IPS DF 6.9 (cell line): Measurements from ENCODE around the gene APOA1.
"Not testable (repeated sequence)": the region's sequence is repeated elsewhere in the genome, so short reads cannot be mapped to it uniquely, and the experiment has no call there.

Source experiments
- DNase-seq: peaks from one replicate; pipeline ENCODE4 v3.0.0-alpha.2; 2013; ENCODE audit warnings: low read depth, low spot score
- H3K27ac ChIP-seq: one replicate; pipeline ENCODE4 v1.5.1; 2013; ENCODE audit warnings: low read length, control low read depth
- H3K27me3 ChIP-seq: 2 replicates; pipeline ENCODE4 v1.6.1; 2013; ENCODE audit warnings: mild to moderate bottlenecking, low read length; ENCODE audit not compliant: control insufficient read depth, insufficient read depth
- H3K36me3 ChIP-seq: 2 replicates; pipeline ENCODE4 v1.6.1; 2013; ENCODE audit warnings: low read length; ENCODE audit not compliant: control insufficient read depth, insufficient read depth
- H3K4me1 ChIP-seq: 2 replicates; pipeline ENCODE4 v1.6.1; 2013; ENCODE audit warnings: low read length; ENCODE audit not compliant: control insufficient read depth, insufficient read depth
- H3K4me3 ChIP-seq: 2 replicates; pipeline ENCODE4 v1.5.1; 2013; ENCODE audit warnings: mild to moderate bottlenecking, low read length
- H3K9me3 ChIP-seq: 2 replicates; pipeline ENCODE4 v1.6.1; 2013; ENCODE audit warnings: low read length, inconsistent platforms; ENCODE audit not compliant: control insufficient read depth, insufficient read depth
- WGBS: extraction: QIAGEN DNeasy Blood & Tissue Kit; methylation state at CpG from one replicate; pipeline ENCODE4 v1.1.7; 2013; ENCODE audit warnings: mixed read lengths, missing lambda C conversion rate; ENCODE audit not compliant: insufficient read length, insufficient coverage; 5-methylcytosine and 5-hydroxymethylcytosine counted together

Gene APOA1

DNA sequence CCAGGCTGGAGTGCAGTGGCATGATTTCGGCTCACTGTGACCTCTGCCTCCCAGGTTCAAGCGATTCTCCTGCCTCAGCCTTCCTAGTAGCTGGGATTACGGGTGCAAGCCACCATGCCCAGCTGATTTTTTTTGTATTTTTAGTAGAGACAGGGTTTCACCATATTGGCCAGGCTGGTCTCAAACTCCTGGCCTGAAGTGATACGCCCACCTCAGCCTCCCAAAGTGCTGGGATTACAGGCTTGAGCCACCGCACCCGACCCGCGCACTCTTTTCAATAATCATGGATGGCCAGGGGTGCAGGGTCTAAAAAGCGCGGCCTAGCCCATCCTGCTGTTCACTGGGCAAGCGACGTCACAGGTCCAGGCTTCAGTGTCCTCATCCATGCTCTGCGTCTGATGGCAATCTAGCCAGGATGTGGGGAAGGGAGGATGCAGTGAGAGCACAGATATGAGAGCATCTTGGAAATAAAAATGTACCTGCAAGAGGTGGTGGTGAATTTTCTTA is 2.8 kb downstream of the APOA1 start:
- H3K27me3 ChIP-seq, H3K4me3 ChIP-seq, H3K36me3 ChIP-seq, DNase-seq, H3K27ac ChIP-seq, H3K4me1 ChIP-seq, H3K9me3 ChIP-seq: not testable (repeated sequence)
- no CpG with 5 or more reads among the region's 13 CpGs for WGBS

DNA sequence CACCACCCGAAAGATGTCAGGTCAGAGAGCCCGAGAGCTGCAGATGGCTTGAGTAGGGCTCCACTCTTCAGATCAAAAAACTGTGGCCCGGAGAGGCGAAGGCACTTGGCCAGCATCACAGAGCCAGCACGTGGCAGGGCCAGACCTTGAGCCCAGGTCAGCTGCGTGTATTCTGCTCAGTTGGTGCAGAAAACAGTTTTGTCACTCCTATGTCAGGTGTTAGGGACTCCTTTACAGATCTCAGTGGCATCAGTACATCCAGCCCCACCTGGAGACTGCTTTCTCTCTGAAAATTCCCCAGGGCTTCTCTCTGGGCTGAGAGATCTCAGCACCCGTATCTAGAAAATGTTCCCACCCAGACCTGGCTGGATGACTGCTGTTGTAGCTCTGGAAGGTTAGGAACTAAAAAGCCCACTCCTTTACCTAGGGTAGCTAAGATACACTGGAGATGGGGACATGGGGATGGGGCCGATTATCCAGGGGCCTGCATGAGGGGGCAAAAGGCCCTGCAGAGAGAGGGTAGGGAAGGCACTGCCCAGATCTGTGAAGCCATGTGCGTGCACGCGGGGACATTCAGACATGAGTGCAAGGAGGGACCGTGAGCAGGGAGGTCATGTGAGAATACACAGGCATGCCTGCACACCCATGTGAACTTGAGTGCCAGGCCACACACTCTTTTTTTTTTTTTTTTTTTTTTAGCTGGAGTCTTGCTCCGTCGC is 3.4 kb downstream of the APOA1 start:
- no peaks in the 10 kb centered on the region for H3K36me3 ChIP-seq
- H3K4me3 ChIP-seq, result no peak overlapping the region
- no peak for DNase-seq
- H3K27ac ChIP-seq, result no peak overlapping the region
- H3K4me1 ChIP-seq, result peaks cover 4% of the 10 kb centered on the region
- no peaks in the 10 kb centered on the region for H3K9me3 ChIP-seq
- no peaks in the 10 kb centered on the region for H3K27me3 ChIP-seq
- no CpG with 5 or more reads among the region's 14 CpGs for WGBS

DNA sequence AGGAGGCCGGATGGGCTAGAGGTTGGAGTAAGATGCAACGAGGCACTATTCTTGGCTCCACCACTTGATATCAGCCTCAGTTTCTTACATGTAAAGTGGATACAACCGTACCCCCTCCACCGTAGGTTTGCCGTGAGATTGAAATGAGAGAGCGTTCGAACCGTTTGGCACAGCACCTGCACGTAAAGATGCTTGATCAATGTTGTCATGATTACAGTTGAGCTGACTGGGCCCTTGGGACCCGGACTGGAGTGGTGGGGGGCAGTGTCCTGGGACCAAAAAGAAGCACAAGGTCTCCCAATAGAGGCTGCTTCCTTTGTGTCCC is 4.0 kb downstream of the APOA1 start:
- no peaks in the 10 kb centered on the region for H3K36me3 ChIP-seq
- H3K27ac ChIP-seq, result no peak overlapping the region
- no peaks in the 10 kb centered on the region for H3K27me3 ChIP-seq
- DNase-seq, result no peak
- peaks cover 4% of the 10 kb centered on the region for H3K4me1 ChIP-seq
- no CpG with 5 or more reads among the region's 10 CpGs for WGBS
- H3K4me3 ChIP-seq, result no peak overlapping the region
- no peaks in the 10 kb centered on the region for H3K9me3 ChIP-seq

DNA sequence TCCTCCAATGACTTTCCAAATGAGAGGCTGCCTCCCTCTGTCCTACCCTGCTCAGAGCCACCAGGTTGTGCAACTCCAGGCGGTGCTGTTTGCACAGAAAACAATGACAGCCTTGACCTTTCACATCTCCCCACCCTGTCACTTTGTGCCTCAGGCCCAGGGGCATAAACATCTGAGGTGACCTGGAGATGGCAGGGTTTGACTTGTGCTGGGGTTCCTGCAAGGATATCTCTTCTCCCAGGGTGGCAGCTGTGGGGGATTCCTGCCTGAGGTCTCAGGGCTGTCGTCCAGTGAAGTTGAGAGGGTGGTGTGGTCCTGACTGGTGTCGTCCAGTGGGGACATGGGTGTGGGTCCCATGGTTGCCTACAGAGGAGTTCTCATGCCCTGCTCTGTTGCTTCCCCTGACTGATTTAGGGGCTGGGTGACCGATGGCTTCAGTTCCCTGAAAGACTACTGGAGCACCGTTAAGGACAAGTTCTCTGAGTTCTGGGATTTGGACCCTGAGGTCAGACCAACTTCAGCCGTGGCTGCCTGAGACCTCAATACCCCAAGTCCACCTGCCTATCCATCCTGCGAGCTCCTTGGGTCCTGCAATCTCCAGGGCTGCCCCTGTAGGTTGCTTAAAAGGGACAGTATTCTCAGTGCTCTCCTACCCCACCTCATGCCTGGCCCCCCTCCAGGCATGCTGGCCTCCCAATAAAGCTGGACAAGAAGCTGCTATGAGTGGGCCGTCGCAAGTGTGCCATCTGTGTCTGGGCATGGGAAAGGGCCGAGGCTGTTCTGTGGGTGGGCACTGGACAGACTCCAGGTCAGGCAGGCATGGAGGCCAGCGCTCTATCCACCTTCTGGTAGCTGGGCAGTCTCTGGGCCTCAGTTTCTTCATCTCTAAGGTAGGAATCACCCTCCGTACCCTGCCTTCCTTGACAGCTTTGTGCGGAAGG is 4.8 kb downstream of the APOA1 start:
- no CpG with 5 or more reads among the region's 13 CpGs for WGBS
- Histone ChIP-seq H3K36me3 (no peaks in the 10 kb centered on the region), H3K4me3 (no peak overlapping the region), H3K4me1 (peaks cover 4% of the 10 kb centered on the region), H3K27me3 (no peaks in the 10 kb centered on the region), H3K9me3 (no peaks in the 10 kb centered on the region), H3K27ac (no peak overlapping the region)
- DNase-seq, result no peak

DNA sequence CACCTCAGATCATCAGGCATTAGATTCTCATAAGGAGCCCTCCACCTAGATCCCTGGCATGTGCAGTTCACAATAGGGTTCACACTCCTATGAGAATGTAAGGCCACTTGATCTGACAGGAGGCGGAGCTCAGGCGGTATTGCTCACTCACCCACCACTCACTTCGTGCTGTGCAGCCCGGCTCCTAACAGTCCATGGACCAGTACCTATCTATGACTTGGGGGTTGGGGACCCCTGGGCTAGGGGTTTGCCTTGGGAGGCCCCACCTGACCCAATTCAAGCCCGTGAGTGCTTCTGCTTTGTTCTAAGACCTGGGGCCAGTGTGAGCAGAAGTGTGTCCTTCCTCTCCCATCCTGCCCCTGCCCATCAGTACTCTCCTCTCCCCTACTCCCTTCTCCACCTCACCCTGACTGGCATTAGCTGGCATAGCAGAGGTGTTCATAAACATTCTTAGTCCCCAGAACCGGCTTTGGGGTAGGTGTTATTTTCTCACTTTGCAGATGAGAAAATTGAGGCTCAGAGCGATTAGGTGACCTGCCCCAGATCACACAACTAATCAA is 5.6 kb downstream of the APOA1 start:
- no peaks in the 10 kb centered on the region for H3K27me3 ChIP-seq
- H3K27ac ChIP-seq, result no peak overlapping the region
- H3K4me1 ChIP-seq, result peaks cover 4% of the 10 kb centered on the region
- DNase-seq, result no peak
- WGBS, result no CpG with 5 or more reads among the region's 7 CpGs
- H3K36me3 ChIP-seq, result no peaks in the 10 kb centered on the region
- H3K4me3 ChIP-seq, result no peak overlapping the region
- H3K9me3 ChIP-seq, result no peaks in the 10 kb centered on the region

DNA sequence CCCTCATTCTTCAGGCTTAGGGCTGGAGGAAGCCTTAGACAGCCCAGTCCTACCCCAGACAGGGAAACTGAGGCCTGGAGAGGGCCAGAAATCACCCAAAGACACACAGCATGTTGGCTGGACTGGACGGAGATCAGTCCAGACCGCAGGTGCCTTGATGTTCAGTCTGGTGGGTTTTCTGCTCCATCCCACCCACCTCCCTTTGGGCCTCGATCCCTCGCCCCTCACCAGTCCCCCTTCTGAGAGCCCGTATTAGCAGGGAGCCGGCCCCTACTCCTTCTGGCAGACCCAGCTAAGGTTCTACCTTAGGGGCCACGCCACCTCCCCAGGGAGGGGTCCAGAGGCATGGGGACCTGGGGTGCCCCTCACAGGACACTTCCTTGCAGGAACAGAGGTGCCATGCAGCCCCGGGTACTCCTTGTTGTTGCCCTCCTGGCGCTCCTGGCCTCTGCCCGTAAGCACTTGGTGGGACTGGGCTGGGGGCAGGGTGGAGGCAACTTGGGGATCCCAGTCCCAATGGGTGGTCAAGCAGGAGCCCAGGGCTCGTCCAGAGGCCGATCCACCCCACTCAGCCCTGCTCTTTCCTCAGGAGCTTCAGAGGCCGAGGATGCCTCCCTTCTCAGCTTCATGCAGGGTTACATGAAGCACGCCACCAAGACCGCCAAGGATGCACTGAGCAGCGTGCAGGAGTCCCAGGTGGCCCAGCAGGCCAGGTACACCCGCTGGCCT is 7.1 kb downstream of the APOA1 start:
- Histone ChIP-seq H3K27ac (no peak overlapping the region), H3K4me1 (peaks cover under 1% of the 10 kb centered on the region; the same call in 1 of the 2 replicates), H3K9me3 (no peaks in the 10 kb centered on the region), H3K27me3 (no peaks in the 10 kb centered on the region), H3K4me3 (no peak overlapping the region), H3K36me3 (no peaks in the 10 kb centered on the region)
- no CpG with 5 or more reads among the region's 17 CpGs for WGBS
- DNase-seq, result no peak

DNA sequence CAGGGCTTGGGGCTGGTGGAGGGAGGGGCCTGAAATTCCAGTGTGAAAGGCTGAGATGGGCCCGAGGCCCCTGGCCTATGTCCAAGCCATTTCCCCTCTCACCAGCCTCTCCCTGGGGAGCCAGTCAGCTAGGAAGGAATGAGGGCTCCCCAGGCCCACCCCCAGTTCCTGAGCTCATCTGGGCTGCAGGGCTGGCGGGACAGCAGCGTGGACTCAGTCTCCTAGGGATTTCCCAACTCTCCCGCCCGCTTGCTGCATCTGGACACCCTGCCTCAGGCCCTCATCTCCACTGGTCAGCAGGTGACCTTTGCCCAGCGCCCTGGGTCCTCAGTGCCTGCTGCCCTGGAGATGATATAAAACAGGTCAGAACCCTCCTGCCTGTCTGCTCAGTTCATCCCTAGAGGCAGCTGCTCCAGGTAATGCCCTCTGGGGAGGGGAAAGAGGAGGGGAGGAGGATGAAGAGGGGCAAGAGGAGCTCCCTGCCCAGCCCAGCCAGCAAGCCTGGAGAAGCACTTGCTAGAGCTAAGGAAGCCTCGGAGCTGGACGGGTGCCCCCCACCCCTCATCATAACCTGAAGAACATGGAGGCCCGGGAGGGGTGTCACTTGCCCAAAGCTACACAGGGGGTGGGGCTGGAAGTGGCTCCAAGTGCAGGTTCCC is 7.8 kb downstream of the APOA1 start, which contains the start of gene APOC3:
TSS of gene APOC3 (plus strand) at position 383 of the 659 bp plus-strand sequence. CDS start 676 bp downstream, outside the sequence.
- H3K27me3 ChIP-seq, result no peaks in the 10 kb centered on the region
- no CpG with 5 or more reads among the region's 9 CpGs for WGBS
- H3K36me3 ChIP-seq, result no peaks in the 10 kb centered on the region
- H3K4me1 ChIP-seq, result no peaks in the 10 kb centered on the region; the same call in 1 of the 2 replicates
- no peak within 1 kb of the TSS for H3K4me3 ChIP-seq
- no peaks in the 10 kb centered on the region for H3K9me3 ChIP-seq
- no peak for DNase-seq
- no peak within 1 kb of the TSS for H3K27ac ChIP-seq

DNA sequence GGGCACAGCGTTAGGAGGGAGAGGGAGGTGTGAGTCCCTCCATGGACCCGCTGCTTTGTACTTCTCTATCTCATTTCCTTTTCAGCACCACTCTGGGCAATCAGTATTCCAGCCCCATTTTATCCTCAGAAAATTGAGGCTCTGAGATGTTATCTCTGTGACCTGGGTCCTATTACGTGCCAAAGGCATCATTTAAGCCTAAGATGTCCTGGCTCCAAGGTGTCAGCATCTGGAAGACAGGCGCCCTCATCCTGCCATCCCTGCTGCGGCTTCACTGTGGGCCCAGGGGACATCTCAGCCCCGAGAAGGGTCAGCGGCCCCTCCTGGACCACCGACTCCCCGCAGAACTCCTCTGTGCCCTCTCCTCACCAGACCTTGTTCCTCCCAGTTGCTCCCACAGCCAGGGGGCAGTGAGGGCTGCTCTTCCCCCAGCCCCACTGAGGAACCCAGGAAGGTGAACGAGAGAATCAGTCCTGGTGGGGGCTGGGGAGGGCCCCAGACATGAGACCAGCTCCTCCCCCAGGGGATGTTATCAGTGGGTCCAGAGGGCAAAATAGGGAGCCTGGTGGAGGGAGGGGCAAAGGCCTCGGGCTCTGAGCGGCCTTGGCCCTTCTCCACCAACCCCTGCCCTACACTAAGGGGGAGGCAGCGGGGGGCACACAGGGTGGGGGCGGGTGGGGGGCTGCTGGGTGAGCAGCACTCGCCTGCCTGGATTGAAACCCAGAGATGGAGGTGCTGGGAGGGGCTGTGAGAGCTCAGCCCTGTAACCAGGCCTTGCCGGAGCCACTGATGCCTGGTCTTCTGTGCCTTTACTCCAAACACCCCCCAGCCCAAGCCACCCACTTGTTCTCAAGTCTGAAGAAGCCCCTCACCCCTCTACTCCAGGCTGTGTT is 8.5 kb downstream of the APOA1 start:
- no peak overlapping the region for H3K4me3 ChIP-seq

DNA sequence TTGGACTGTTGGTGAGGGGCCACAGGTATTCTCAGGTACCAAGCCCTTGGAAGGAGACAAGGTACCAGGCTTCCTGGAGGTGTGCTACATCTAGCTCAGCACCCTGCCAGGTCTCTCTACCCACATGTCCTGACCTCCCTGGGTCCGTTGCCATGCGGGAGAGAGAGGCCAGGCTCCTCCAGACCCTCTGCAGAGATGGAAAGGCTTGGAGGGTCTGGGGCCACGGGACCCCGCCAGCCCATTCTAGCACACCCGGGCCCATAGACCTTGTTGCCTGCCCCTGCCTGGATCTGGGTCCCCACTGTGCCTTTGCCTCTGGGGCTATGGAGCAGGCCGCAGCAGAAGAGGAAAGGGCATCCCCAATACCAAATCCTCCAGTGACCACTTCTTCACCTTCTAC is 10.0 kb downstream of the APOA1 start:
- no CpG with 5 or more reads among the region's 6 CpGs for WGBS
- Histone ChIP-seq H3K36me3 (no peaks in the 10 kb centered on the region), H3K9me3 (no peaks in the 10 kb centered on the region), H3K4me3 (no peak overlapping the region), H3K27ac (no peak overlapping the region), H3K4me1 (no peaks in the 10 kb centered on the region; the same call in 1 of the 2 replicates), H3K27me3 (no peaks in the 10 kb centered on the region)
- no peak for DNase-seq

More for the DNA sequence above, 8.5 kb downstream of the APOA1 start:
- Histone ChIP-seq H3K36me3 (no peaks in the 10 kb centered on the region), H3K4me1 (no peaks in the 10 kb centered on the region; the same call in 1 of the 2 replicates), H3K27me3 (no peaks in the 10 kb centered on the region), H3K9me3 (no peaks in the 10 kb centered on the region), H3K27ac (no peak overlapping the region)
- no CpG with 5 or more reads among the region's 16 CpGs for WGBS
- DNase-seq, result no peak
